ENCODE data around the gene LRP1B. TPM values are rescaled to one million over a fixed set of nuclear protein-coding genes. Genes with fewer than 3 reads are reported as not detected.

The LRP1B gene
- polyA plus RNA-seq, 1 of the 3 experiments (the other 2 are of a cell fraction) = 0.28 TPM

DNA sequence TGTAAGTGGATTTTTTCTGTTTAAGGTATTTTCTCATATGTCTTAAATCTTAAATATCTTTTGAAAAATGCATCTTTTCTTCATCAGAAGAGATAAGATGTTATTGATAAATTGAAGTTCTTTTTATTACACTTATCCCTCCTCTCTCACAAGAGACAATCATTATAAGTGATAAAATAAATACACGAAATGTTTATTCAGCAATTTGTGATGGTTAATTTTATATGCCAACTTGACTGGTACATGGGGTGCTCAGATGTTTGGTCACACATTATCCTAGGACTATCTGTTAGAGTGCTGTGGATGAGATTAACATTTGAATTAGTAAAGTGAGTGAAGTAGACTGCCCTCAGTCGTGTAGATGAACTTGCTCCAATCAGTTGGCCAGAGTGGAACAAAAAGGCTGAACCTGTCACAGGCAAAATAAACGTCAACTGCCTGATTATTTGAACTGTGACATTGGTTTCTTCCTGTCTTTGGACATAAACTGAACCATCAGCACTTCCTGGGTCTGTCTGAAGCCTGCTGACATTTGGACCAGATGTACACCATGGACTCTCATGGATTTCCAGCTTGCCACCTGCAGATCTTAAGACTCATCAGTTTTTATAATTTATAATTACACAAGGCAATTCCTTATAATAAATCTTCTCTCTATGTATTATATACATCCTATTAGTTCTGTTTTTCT is 1126.7 kb downstream of the LRP1B start:
- Histone ChIP-seq H3K27ac (ENCODE audit: low read depth in 2 of 2, low read length in 1 of 2) (no peak overlapping the region), H3K79me2 (ENCODE audit: insufficient read depth) (no peaks in the 10 kb centered on the region), H3K27me3 (ENCODE audit: insufficient read depth) (no peaks in the 10 kb centered on the region), H4K20me1 (ENCODE audit: insufficient read depth) (no peaks in the 10 kb centered on the region), H3K9me2 (no peaks in the 10 kb centered on the region), H3K4me1 (ENCODE audit: control insufficient read depth in 1 of 2, insufficient read depth in 2 of 2, low read depth in 1 of 2, low read length in 1 of 2) (no peaks in the 10 kb centered on the region; a peak in 1 of 4 replicates), H3K4me3 (ENCODE audit: low read depth in 2 of 2, low read length in 1 of 2) (no peak overlapping the region), H3F3A (replicated peaks; ENCODE audit: insufficient read depth) (no peaks in the 10 kb centered on the region), H3K36me3 (replicated peaks in 1 of 2; ENCODE audit: control insufficient read depth in 1 of 2, insufficient read depth in 2 of 2, low read length in 1 of 2) (no peaks in the 10 kb centered on the region), H3K4me2 (no peak overlapping the region), H3K9me3 (no peaks in the 10 kb centered on the region), H3K9ac (no peak overlapping the region), H2AFZ (ENCODE audit: low read depth) (no peak overlapping the region)
- CTCF ChIA-PET = no interaction called here
- POLR2A ChIA-PET = no interaction called here
- no peak for DNase-seq
- TF ChIP-seq ELF1 (IDR thresholded peaks at IDR 0.05) (no peak), GABPA (IDR thresholded peaks at IDR 0.05; ENCODE audit: low read depth) (no peak), SMC3 (IDR thresholded peaks at IDR 0.05; ENCODE audit: low read depth, low read length) (no peak), EP300 (IDR thresholded peaks at IDR 0.05; ENCODE audit: borderline replicate concordance in 1 of 2, low read depth in 1 of 2, low read length in 1 of 2) (no peak), NRF1 (IDR thresholded peaks at IDR 0.05; ENCODE audit: low read depth, low read length) (no peak), FOXM1 (IDR thresholded peaks at IDR 0.05; ENCODE audit: low read depth) (no peak), TEAD4 (IDR thresholded peaks at IDR 0.05; ENCODE audit: borderline replicate concordance, insufficient read depth) (no peak), GATA2 (CRISPR knock-in tag; IDR thresholded peaks at IDR 0.05) (no peak), REST (IDR thresholded peaks at IDR 0.05; ENCODE audit: low read depth, low read length) (no peak), SIN3A (IDR thresholded peaks at IDR 0.05; ENCODE audit: borderline replicate concordance, low read depth, low read length) (no peak), CTCF (IDR thresholded peaks at IDR 0.05) (no peak), MXI1 (IDR thresholded peaks at IDR 0.05; ENCODE audit: low read depth, low read length) (no peak), MEF2A (IDR thresholded peaks at IDR 0.05; ENCODE audit: borderline replicate concordance, low read depth) (no peak), MAX (IDR thresholded peaks at IDR 0.05; ENCODE audit: low read depth) (no peak), FOXJ3 (CRISPR knock-in tag; IDR thresholded peaks at IDR 0.05) (no peak), YY1 (IDR thresholded peaks at IDR 0.05; ENCODE audit: low read depth) (no peak), POLR2AphosphoS5 (IDR thresholded peaks at IDR 0.05; ENCODE audit: low read depth, low read length) (no peak), FOSL2 (IDR thresholded peaks at IDR 0.05; ENCODE audit: borderline replicate concordance, low read depth) (no peak)
- TF ChIP-seq, protein P1, sequence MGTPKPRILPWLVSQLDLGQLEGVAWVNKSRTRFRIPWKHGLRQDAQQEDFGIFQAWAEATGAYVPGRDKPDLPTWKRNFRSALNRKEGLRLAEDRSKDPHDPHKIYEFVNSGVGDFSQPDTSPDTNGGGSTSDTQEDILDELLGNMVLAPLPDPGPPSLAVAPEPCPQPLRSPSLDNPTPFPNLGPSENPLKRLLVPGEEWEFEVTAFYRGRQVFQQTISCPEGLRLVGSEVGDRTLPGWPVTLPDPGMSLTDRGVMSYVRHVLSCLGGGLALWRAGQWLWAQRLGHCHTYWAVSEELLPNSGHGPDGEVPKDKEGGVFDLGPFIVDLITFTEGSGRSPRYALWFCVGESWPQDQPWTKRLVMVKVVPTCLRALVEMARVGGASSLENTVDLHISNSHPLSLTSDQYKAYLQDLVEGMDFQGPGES (IDR thresholded peaks at IDR 0.05; ENCODE audit: low read depth, low read length) = no peak
- TF ChIP-seq, protein P2, sequence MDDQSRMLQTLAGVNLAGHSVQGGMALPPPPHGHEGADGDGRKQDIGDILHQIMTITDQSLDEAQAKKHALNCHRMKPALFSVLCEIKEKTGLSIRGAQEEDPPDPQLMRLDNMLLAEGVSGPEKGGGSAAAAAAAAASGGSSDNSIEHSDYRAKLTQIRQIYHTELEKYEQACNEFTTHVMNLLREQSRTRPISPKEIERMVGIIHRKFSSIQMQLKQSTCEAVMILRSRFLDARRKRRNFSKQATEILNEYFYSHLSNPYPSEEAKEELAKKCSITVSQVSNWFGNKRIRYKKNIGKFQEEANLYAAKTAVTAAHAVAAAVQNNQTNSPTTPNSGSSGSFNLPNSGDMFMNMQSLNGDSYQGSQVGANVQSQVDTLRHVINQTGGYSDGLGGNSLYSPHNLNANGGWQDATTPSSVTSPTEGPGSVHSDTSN (IDR thresholded peaks at IDR 0.05) = no peak
- 59% methylated on average over 3 of the region's 3 CpGs for WGBS (ENCODE audit: low lambda C conversion rate)
